H1 (cell line): ENCODE data around the gene POLR3GL.
"Not testable (repeated sequence)": the region's sequence is repeated elsewhere in the genome, so short reads cannot be mapped to it uniquely, and the experiment has no call there.

Experiments
- BCL11A ChIP-seq, 2 experiments: IDR thresholded peaks; one replicate each; pipeline ENCODE4 v1.6.1; 2011; ENCODE audit warnings: low read depth in 2 of 2, low read length in 2 of 2, mild to moderate bottlenecking in 2 of 2
- CHD2 ChIP-seq: IDR thresholded peaks from 2 replicates; pipeline ENCODE4 v1.6.1; 2012; ENCODE audit warnings: low read length, improper control_type of control experiment
- EZH2 ChIP-seq: fragments of 200-600 bp; sonication (generic); IDR thresholded peaks from 2 replicates; pipeline ENCODE4 v1.7.1; 2012; ENCODE audit warnings: low read depth, mild to moderate bottlenecking, moderate library complexity, low read length, inconsistent platforms; ENCODE audit not compliant: severe bottlenecking
- FOSL1 ChIP-seq: IDR thresholded peaks from 2 replicates; pipeline ENCODE4 v1.6.1; 2011; ENCODE audit warnings: mild to moderate bottlenecking, low read depth, low read length, moderate library complexity; ENCODE audit not compliant: insufficient read depth
- GABPA ChIP-seq: IDR thresholded peaks from 2 replicates; pipeline ENCODE4 v1.6.1; 2011; ENCODE audit warnings: mild to moderate bottlenecking, low read length, moderate library complexity, borderline replicate concordance; ENCODE audit not compliant: insufficient read depth
- NANOG ChIP-seq: IDR thresholded peaks from 2 replicates; pipeline ENCODE4 v1.6.1; 2011; ENCODE audit warnings: low read length, low read depth, mild to moderate bottlenecking, inconsistent platforms; ENCODE audit not compliant: insufficient read depth, poor library complexity, severe bottlenecking
- NRF1 ChIP-seq: IDR thresholded peaks from 2 replicates; pipeline ENCODE4 v1.6.1; 2011; ENCODE audit warnings: mild to moderate bottlenecking, low read depth, low read length, improper control_type of control experiment
- POLR2AphosphoS5 ChIP-seq: IDR thresholded peaks from 2 replicates; pipeline ENCODE4 v1.6.1; 2011; ENCODE audit warnings: low read depth, low read length
- RAD21 ChIP-seq, 2 experiments: IDR thresholded peaks in 1 of 2; conservative IDR thresholded peaks in 1 of 2; 2 replicates each; pipeline ENCODE4 v1.6.1; 2011; ENCODE audit warnings: low read depth in 2 of 2, low read length in 2 of 2, improper control_type of control experiment in 1 of 2, inconsistent platforms in 1 of 2, mild to moderate bottlenecking in 1 of 2, moderate library complexity in 1 of 2
- RFX5 ChIP-seq: IDR thresholded peaks from 2 replicates; pipeline ENCODE4 v1.6.1; 2011; ENCODE audit warnings: low read depth, low read length, improper control_type of control experiment, borderline replicate concordance
- TCF12 ChIP-seq: IDR thresholded peaks from 2 replicates; pipeline ENCODE4 v1.6.1; 2011; ENCODE audit warnings: low read depth, mild to moderate bottlenecking, low read length
- ZNF274 ChIP-seq: IDR thresholded peaks from 2 replicates; pipeline ENCODE4 v1.7.0; 2012; ENCODE audit warnings: low read length, borderline replicate concordance; ENCODE audit errors: extremely low read depth
- TF ChIP-seq, protein P1 (sequence below), 3 experiments: IDR thresholded peaks; 1 replicate in 2 of 3; 2 replicates in 1 of 3; pipeline versions ENCODE4 v1.5.1 to v1.6.1; 2011; ENCODE audit warnings: low read length in 3 of 3, mild to moderate bottlenecking in 3 of 3, inconsistent platforms in 2 of 3, low read depth in 1 of 3, moderate library complexity in 1 of 3; ENCODE audit not compliant: insufficient read depth in 1 of 3; ENCODE audit errors: control extremely low read depth in 1 of 3

DNA sequence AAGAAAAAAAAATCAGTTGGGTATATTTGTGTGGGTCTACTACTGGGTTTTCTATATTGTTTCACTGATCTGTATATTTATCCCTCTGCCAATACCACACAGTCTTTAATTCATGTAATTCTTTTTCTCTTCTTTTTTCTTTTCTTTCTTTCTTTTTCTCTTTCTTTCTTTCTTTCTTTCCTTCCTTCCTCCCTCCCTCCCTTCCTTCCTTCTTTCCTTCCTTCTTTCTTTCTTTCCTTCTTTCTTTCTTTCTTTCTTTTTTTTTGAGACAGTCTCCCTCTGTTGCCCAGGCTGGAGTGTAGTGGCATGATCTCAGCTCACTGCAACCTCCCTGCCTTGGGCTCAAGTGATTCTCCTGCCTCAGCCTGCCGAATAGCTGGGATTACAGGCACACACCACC is 62.2 kb downstream of the POLR3GL start:
- TF ChIP-seq EZH2; ZNF274; RFX5; NANOG; TCF12; BCL11A (IDR thresholded peaks at IDR 0.05; ENCODE audit: low read depth in 2 of 2, low read length in 2 of 2); RAD21 (IDR thresholded peaks at IDR 0.05 in 1 of 2, conservative IDR thresholded peaks at IDR 0.05 in 1 of 2; ENCODE audit: low read depth in 2 of 2, low read length in 2 of 2); GABPA; NRF1; POLR2AphosphoS5; FOSL1; CHD2: not testable (repeated sequence)
- TF ChIP-seq, protein P1, sequence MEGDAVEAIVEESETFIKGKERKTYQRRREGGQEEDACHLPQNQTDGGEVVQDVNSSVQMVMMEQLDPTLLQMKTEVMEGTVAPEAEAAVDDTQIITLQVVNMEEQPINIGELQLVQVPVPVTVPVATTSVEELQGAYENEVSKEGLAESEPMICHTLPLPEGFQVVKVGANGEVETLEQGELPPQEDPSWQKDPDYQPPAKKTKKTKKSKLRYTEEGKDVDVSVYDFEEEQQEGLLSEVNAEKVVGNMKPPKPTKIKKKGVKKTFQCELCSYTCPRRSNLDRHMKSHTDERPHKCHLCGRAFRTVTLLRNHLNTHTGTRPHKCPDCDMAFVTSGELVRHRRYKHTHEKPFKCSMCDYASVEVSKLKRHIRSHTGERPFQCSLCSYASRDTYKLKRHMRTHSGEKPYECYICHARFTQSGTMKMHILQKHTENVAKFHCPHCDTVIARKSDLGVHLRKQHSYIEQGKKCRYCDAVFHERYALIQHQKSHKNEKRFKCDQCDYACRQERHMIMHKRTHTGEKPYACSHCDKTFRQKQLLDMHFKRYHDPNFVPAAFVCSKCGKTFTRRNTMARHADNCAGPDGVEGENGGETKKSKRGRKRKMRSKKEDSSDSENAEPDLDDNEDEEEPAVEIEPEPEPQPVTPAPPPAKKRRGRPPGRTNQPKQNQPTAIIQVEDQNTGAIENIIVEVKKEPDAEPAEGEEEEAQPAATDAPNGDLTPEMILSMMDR (IDR thresholded peaks at IDR 0.05; ENCODE audit: control extremely low read depth in 1 of 3, insufficient read depth in 1 of 3, low read depth in 1 of 3, low read length in 3 of 3) = not testable (repeated sequence)
